ENCODE results near the gene USP14.

Gene USP14

DNA sequence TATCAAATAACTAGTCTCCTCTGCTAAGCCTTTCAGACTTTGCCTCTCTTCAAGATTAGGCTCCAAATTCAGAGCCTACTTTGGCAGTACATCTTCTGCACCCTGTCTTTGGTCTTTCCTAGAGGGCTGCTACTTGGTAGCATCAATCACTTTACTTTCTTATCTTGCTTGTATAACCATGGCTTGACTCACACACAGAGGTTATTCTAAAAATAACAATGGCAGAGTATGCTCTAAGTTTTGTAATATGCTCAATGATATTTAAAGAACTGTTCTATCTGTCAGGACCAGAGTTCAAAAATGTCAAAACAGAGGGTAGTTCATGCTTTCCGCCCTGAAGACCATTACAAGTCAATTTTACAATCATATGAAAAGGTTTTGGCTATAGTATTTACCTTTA is 81.8 kb downstream of the USP14 start:
- no peak for DNase-seq

- no peak for DNase-seq
Measured at GRCh38 chr18:245282-245847, 87.0 kb downstream of the USP14 start.

DNA sequence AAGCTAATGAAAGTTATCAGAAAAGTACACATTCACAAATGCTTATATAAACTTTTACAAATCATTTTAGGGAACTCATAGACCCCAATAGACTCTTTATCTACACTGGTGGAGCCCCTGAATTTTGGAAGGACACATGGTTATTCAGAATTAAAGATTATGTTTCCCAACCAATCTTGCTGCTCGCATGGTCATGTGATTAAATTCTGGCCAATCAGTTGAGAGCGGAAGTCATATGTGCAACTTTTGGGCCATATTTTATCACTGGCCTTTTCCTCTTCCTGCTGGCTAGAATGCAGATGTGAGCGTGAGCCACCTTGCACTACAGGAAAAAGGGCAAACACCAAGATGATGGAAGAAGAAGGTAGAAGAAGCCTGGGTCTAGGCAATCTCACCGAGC is 89.7 kb downstream of the USP14 start:
- DNase-seq, result no peak

GRCh38 chr18:250685-251084 is 92.3 kb downstream of the USP14 start:
- no peak for DNase-seq

DNA sequence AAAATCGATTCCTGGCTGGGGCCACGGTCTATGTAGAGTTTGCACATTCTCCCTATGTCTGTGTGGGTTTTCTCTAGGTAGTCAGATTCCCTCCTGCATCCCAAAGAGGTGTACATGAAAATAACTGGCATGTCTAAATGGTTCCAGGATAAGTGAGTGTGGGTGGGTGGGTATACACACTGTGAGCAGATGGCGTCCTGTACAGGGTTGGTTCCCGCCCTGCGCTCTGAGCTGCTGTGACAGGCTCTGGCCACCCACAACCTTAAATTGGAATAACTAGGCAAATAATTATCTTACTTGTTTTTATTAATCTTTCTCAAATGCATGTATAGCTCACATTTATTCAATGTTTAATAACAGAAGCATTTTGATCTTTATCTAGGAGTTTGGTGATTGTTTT is 93.2 kb downstream of the USP14 start:
- DNase-seq, result no peak

DNA sequence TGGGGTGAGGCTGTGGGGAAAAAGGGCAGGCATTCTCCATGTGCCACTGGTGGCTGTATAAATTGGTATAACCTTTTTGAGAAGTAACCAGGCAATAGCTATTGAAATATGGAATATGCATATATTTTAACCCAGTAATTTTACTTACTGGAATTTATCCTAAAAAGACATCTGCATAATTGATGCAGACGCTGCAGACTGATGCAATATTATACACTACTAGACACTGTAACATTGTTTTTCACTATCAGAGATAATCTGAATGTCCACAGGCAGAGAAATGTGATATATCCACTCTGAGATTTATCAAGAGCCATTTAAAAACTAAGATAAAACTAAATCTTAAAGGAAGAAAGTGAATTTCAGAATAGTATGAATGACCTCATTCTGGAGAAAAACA is 94.8 kb downstream of the USP14 start:
- DNase-seq, result no peak

- no peak for DNase-seq
Measured at GRCh38 chr18:255171-255570, 96.8 kb downstream of the USP14 start.

GRCh38 chr18:260547-260946 is 102.2 kb downstream of the USP14 start:
- DNase-seq, result no peak

DNA sequence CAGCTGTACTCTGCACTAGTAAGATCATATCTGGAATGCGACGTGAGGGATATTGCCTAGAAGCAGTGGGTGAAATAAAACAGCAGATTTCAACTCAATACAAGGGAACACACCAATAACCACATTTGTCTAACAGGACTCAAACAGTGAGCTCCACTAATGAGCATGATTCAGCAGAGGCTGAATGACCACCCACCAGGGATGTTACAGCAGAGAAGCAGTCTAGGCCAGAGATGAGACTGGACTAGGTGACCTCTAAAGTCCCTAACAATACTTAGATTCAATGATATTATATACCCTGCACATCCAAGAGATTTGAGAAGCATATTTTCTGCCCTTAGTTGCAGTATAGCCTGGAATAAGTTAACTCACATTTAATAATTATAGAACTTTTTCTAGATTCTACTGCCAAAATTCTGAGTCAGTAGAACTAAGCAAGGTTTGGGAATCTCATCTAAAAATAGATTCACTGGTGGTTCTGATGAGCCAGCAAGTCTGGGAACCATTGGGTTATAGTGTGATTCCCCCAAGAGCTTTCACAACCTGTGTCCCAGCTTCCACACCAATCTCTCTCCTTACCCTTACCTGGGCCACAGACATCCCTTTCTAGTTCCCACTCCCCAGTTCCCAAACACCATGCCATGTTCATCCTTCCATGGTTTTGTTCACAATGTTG is 103.2 kb downstream of the USP14 start:
- no peak for DNase-seq

Data from cortex of kidney (tissue), 1 donor.